DMS79 (cell line): ENCODE data around the gene MALL.
"Not testable (repeated sequence)": the region's sequence is repeated elsewhere in the genome, so short reads cannot be mapped to it uniquely, and the experiment has no call there.

Experiments used
- DNase-seq: peaks from one replicate; lab custom pipeline; 2025; lab: John Stamatoyannopoulos, UW

Gene MALL

DNA sequence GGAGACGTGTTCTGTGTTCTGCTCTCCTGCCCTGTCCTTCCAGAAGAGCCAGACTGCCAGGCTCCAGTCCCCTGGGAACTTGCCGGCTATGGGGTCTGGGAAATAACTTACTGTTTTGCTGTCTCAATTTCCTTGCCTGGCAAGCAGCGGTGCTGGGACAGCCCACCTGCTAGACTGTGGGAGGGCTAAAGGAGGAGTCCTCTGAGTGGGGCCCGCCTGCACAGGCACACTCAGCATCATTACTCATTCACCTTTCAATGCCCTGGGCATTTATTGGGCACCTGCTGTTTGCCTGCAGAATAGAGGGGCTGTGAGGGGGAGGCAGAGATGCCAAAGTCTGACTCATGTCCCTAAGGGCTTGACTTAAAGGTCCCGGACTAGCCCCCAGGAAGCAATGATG lies 65.4 kb downstream of the MALL start:
- DNase-seq = not testable (repeated sequence)

DNA sequence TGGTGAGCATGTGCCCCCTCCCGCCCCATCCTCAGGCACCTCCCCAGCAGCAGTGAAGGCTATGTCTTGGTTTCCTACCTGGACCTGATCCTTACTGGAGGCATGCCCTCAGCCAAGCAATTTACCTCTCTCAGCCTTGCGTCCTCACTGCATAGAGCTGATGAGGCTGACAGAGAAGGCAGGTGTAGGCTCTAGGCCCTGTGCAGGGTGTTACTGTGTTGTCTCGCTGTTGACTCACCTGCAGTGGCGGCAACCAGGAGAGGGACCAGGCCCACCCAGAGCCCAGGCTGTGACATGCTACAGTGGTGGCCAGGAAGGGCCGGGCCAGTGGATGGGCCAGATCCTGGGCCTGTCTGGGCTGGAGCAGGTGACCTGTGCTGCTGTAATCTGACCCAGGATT lies 65.9 kb downstream of the MALL start:
- DNase-seq = not testable (repeated sequence)

DNA sequence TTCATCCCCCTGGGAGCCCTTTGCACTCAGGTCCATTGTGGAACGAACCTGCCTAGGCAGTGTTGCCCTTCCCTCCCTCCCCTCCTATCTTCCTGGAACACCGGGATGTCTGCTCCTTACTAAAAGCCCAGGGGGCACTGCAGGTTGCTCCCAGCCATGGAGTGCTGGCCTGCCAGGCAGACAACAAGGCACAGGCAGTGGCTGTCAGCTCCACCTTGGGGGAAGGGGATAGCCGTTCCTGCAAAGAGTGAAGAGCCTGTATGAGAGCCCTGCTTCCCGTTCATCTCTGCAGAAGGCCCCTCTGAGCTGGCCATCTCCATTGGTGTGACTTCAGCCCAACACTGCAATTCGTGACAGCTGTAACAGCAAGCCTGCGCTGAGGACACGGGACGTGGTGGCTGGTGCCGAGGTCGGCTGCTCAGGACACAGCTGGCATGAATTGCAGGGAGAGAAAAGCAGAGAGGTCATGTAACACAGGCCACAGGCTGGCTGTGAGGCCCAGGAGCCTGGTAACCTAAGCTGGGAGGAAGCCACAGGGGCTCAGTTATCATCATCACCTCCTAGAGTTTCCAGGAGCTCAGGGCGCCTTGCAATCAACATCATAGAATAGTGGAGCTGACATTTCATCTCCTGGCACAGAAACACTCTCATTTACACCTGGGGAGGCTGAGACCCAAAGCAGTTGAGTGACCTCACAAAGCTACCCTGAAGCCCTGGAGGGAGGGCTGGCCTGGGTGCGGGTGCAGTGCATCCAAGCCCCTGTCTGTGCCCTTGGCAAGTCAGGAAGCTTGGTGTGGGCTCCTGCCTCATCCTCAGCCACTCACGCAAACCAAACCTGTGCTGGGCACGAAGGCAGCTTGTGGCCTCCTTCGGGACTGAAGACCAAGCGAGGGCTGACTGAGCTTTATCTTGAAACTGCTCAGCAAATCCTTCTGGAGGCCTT lies 67.1 kb downstream of the MALL start:
- DNase-seq = not testable (repeated sequence)

DNA sequence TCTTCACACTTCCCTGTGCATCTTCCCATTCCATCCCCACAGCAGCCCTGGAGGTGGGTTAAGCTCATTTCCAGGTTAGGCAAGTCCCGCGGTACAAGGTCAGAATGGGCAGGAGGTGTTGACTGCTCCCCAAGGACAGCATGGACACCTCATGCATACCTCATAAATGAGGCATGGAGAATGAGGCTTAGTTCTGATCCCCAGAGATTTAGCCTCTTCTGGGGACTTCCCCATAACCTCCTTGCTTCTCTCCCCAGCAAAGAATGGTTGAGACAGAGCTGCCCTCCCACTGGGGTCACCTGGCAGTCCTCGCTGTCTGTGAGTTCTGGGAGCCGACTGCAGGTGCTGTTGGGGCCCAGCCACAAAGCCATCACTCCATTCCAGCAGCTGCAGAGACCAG lies 68.4 kb downstream of the MALL start:
- DNase-seq = not testable (repeated sequence)

DNA sequence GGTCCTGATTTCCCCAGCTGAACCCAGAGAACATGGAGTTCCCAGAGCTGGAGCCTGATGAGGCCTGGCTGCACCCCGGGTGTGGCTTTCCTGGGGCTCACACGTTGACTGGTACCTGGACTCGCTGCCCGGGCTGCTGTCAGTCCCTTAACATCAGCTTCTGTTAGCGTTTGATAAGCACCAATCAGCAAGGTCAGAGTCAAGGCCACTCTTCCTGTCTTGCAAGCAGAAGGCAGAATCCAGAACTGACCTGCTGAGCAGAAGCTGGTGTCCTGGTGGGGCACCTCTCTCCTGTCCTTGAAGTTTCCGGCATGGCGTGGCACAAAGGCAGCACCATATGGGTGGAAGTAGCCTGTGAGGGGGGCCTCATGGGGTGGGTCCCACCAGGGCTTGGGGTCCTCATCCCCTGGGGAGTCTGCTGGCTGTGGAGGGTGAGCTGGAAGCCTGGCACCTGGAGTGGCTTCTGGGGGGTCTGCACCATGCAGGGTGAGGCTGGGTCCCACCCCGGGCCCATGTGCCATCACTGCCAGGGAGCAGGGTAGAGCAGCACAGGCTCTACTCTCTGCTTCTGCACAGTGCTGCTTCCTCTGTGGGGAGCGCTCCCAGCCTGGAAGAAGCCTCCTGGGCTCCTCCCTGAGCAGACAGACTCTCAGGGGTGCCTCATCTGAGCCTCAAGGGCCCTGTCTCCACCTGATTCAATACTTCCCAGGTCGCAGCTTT lies 73.5 kb downstream of the MALL start:
- not testable (repeated sequence) for DNase-seq

DNA sequence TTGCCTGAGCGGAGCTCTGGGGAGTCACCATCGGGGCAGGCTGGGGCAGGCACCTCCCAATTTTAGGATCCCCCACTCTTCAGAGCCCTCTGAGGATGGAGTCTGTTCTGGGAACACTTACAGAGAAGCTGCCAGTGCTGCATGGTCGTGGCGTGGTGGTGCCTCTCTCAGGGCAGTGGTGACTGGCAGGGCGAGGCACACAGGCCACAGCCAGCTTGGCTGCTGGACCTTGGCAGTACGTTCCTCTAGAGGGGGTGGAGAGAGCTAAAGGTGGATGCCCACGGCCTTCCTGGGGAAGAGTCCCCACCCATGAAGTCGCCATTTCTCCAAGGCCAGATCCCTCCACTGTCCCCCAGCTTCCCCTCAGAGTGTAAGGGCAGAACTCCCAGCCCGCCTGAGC lies 78.3 kb downstream of the MALL start:
- DNase-seq = not testable (repeated sequence)

DNA sequence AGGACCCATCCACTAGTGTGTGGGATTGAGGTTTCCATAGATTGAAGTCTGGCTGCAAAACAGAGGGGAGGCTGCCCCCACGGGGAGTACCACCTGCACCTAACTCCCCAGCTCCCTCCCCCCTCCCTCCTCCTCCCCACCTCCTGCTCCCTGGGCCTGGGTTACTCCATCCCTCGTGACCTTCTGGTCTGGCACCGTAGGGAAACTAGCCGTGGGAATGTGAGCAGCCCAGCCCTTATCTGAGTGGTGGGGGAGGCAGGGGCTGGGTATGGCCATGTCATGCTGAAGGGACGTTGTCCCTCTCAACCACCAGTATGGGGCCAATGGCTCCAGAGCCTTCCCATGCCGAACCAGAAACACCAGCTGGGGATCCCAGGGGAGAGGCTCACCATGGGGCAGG lies 80.2 kb downstream of the MALL start:
- not testable (repeated sequence) for DNase-seq

DNA sequence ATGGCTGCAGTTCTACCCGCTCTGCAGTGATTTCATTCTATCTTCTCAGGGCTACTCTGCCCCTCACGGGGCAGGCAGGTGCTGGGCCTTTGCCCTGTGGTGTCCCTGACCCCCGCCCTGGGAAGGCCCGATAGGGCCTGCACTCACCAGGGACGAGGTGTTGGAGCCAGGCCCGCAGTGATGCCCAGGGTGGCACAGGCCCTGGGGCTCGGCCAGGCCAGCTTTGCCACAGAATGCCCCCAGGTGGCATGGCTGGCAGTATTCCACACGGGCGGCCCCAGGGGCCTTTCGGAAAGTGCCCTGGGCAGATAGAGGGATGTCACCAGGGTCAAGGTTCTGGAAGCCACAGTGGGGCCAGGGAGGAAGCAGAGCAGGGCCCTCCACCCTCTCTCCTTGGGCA lies 80.7 kb downstream of the MALL start:
- not testable (repeated sequence) for DNase-seq
